GM12878 (cell line): ENCODE results near the gene SLC25A42. TPM values are rescaled to one million over a fixed set of nuclear protein-coding genes. Genes with fewer than 3 reads are reported as not detected.
A peak's percentile ranks its signal among the peaks of the same experiment; 100 is the strongest.
"Not testable (repeated sequence)": the region's sequence is repeated elsewhere in the genome, so short reads cannot be mapped to it uniquely, and the experiment has no call there.

ENCODE experiments used
- ATAC-seq: fragments of 200-7000 bp; cut with Tn5 transposase; 3 replicates; pipeline ENCODE4 v1.9.1; 2020; ENCODE audit warnings: mild to moderate bottlenecking, moderate library complexity
- BruUV-seq: library from RNA; stranded (reverse); fragments of 400-500 nt; replicated peaks from 2 replicates; lab custom pipeline; 2021; lab: Mats Ljungman, UMichigan
- CTCF ChIA-PET: fragments of 300-600 bp; sonication (Branson Sonifier 250); formaldehyde crosslinking; extraction: SDS; loops from one replicate; lab custom pipeline; 2021; ENCODE audit warnings: inconsistent platforms; lab: Yijun Ruan, JAX
- POLR2A ChIA-PET: fragments of 350-600 bp; formaldehyde crosslinking; extraction: SDS; loops from one replicate; lab custom pipeline; 2021; ENCODE audit warnings: inconsistent platforms; lab: Charles Lee
- RAD21 ChIA-PET: fragments of 300-600 bp; sonication (Branson Sonifier 250); formaldehyde crosslinking; loops from one replicate; lab custom pipeline; 2023; ENCODE audit warnings: antibody characterized with exemption; ENCODE audit not compliant: unreplicated experiment; lab: Charles Lee
- SMC1A ChIA-PET: fragments of 300-600 bp; sonication (Branson Sonifier 250); formaldehyde crosslinking; loops from one replicate; lab custom pipeline; 2023; ENCODE audit not compliant: unreplicated experiment, uncharacterized antibody; lab: Charles Lee
- DNase-seq: peaks from one replicate; pipeline ENCODE4 v3.0.0-alpha.2; 2011; ENCODE audit warnings: low read depth, low spot score
- FAIRE-seq: peaks from 3 replicates; lab custom pipeline; 2011; peaks lifted over from hg19 to GRCh38; lab: Jason Lieb, UNC
- H2AFZ ChIP-seq: 2 replicates; pipeline ENCODE4 v1.6.0; 2011; ENCODE audit warnings: low read depth, low read length, control low read depth; ENCODE audit not compliant: control insufficient read depth
- H3K27ac ChIP-seq: 2 replicates; pipeline ENCODE4 v1.5.1; 2011; ENCODE audit warnings: control low read depth; ENCODE audit not compliant: control insufficient read depth, insufficient read depth
- H3K27me3 ChIP-seq, 2 experiments: replicated peaks in 1 of 2; 2 replicates each; pipeline versions ENCODE4 v1.6.0 to v1.6.1; 2011; ENCODE audit warnings: low read length in 1 of 2; ENCODE audit not compliant: control insufficient read depth in 2 of 2, insufficient read depth in 2 of 2
- H3K36me3 ChIP-seq, 2 experiments: 2 replicates each; pipeline ENCODE4 v1.5.1; 2011; ENCODE audit warnings: low read length in 1 of 2; ENCODE audit not compliant: control insufficient read depth in 2 of 2, insufficient read depth in 2 of 2
- H3K4me1 ChIP-seq: 2 replicates; pipeline ENCODE4 v1.6.1; 2011; ENCODE audit warnings: mild to moderate bottlenecking, low read length, moderate library complexity, mixed read lengths; ENCODE audit not compliant: control insufficient read depth, insufficient read depth
- H3K4me2 ChIP-seq: 2 replicates; pipeline ENCODE4 v1.6.0; 2011; ENCODE audit warnings: control low read depth; ENCODE audit not compliant: control insufficient read depth, insufficient read depth
- H3K4me3 ChIP-seq: fragments of 200-600 bp; sonication (generic); 2 replicates; pipeline ENCODE4 v1.5.1; 2016
- H3K79me2 ChIP-seq: 2 replicates; pipeline ENCODE4 v1.6.0; 2011; ENCODE audit warnings: low read length; ENCODE audit not compliant: control insufficient read depth, insufficient read depth
- H3K9ac ChIP-seq: 2 replicates; pipeline ENCODE4 v1.8.0; 2011; ENCODE audit warnings: low read length, control low read depth, mixed read lengths; ENCODE audit not compliant: control insufficient read depth, insufficient read depth
- H3K9me3 ChIP-seq: replicated peaks from 3 replicates; pipeline ENCODE4 v1.5.1; 2011; ENCODE audit warnings: mild to moderate bottlenecking, low read length; ENCODE audit not compliant: control insufficient read depth, insufficient read depth
- H4K20me1 ChIP-seq: 2 replicates; pipeline ENCODE4 v1.6.0; 2011; ENCODE audit not compliant: control insufficient read depth, insufficient read depth
- ATF3 ChIP-seq: IDR thresholded peaks from 2 replicates; pipeline ENCODE4 v1.6.1; 2011; ENCODE audit warnings: low read depth, mild to moderate bottlenecking, low read length, moderate library complexity, borderline replicate concordance; ENCODE audit errors: extremely low read depth
- BCL3 ChIP-seq: IDR thresholded peaks from 2 replicates; pipeline ENCODE4 v1.6.1; 2011; ENCODE audit warnings: borderline replicate concordance, low read depth, mild to moderate bottlenecking, moderate library complexity, low read length; ENCODE audit not compliant: insufficient read depth, poor library complexity, severe bottlenecking
- FOXK2 ChIP-seq: fragments of 450-650 bp; IDR thresholded peaks from 2 replicates; pipeline ENCODE4 v1.6.1; 2017; ENCODE audit warnings: mild to moderate bottlenecking, moderate library complexity
- HDAC6 ChIP-seq: fragments of 200-600 bp; sonication (generic); IDR thresholded peaks from one replicate; pipeline ENCODE4 v1.8.0; 2017; ENCODE audit warnings: antibody characterized with exemption; ENCODE audit not compliant: unreplicated experiment
- MEF2A ChIP-seq: IDR thresholded peaks from 2 replicates; pipeline ENCODE4 v1.6.1; 2011; ENCODE audit warnings: low read depth, mild to moderate bottlenecking, low read length, moderate library complexity; ENCODE audit not compliant: insufficient read depth
- PAX8 ChIP-seq: fragments of 450-650 bp; IDR thresholded peaks from 2 replicates; pipeline ENCODE4 v1.6.1; 2017; ENCODE audit warnings: mild to moderate bottlenecking, moderate library complexity
- POLR2AphosphoS2 ChIP-seq: IDR thresholded peaks from 2 replicates; pipeline ENCODE4 v1.6.1; 2011; ENCODE audit warnings: low read depth, mild to moderate bottlenecking, low read length, improper control_type of control experiment, moderate library complexity
- ZNF24 ChIP-seq: fragments of 450-650 bp; IDR thresholded peaks from 2 replicates; pipeline ENCODE4 v1.6.1; 2017; ENCODE audit warnings: antibody characterized with exemption, mild to moderate bottlenecking
- WGBS: methylation state at CpG from one replicate; pipeline ENCODE4 v1.1.6; 2016; ENCODE audit warnings: low lambda C conversion rate; ENCODE audit not compliant: insufficient replicate concordance, insufficient coverage; ENCODE audit errors: missing lambda C conversion rate; 5-methylcytosine and 5-hydroxymethylcytosine counted together
- in situ Hi-C: fragments of 300-500 bp; cut with MboI; formaldehyde crosslinking; loops from 9 replicates; pipeline ENCODE4 v1.14.3; 2018; ENCODE audit warnings: mixed read lengths
- intact Hi-C: fragments of 100-400 bp; cut with micrococcal nuclease; formaldehyde crosslinking; loops from one replicate; pipeline ENCODE4 v1.14.2; 2022; ENCODE audit not compliant: unreplicated experiment
- polyA plus RNA-seq, 11 experiments: library from polyadenylated mRNA; depleted of rRNA in 4 of 11; unstranded in 6 of 11; stranded (reverse) in 5 of 11; fragments of >200 nt; fragmentation: Nextera tagmentation in 4 of 11; fragmentation: Illumina TruSeq in 1 of 11; extraction: Ambion mirVana in 4 of 11; extraction: Trizol in 1 of 11; gene quantifications; 1 replicate in 1 of 11; 2 replicates in 10 of 11; pipeline versions ENCODE4 v1.2.1 to v1.2.3, GENCODE V29; 2011 to 2016; ENCODE audit warnings: inconsistent platforms in 2 of 11, missing spikeins in 2 of 11, low read depth in 1 of 11
- total RNA-seq, 4 experiments: library from RNA; depleted of rRNA in 3 of 4; stranded (reverse); fragments of >200 nt in 3 of 4; fragmentation: Illumina TruSeq in 1 of 4; extraction: Trizol in 1 of 4; gene quantifications; 2 replicates each; pipeline versions ENCODE4 v1.2.1 to v1.2.3, GENCODE V29; 2013 to 2021

The SLC25A42 gene
- total and polyA plus RNA-seq, 10 of the 15 experiments (the other 5 are each of a cell fraction or from before 2014, with no cell fraction given) = 0.24 to 19.2 (median 9.6) TPM

GRCh38 chr19:19134687-19135158 lies 70.9 kb downstream of the SLC25A42 start (continued):
- no peak for TF ChIP-seq ATF3
- TF ChIP-seq POLR2AphosphoS2 = no peak
- TF ChIP-seq, all 136 proteins: peak for 0

GRCh38 chr19:19135713-19136112 lies 71.9 kb downstream of the SLC25A42 start:
- H4K20me1 ChIP-seq, intact Hi-C loops, H3K4me1 ChIP-seq, H3K36me3 ChIP-seq, in situ Hi-C loops, BruUV-seq, H3K4me3 ChIP-seq, H3K27me3 ChIP-seq, H3K4me2 ChIP-seq, H2AFZ ChIP-seq, H3K79me2 ChIP-seq, DNase-seq, FAIRE-seq, H3K9ac ChIP-seq, H3K27ac ChIP-seq, ATAC-seq, H3K9me3 ChIP-seq: not testable (repeated sequence)
- 62% methylated on average over 6 of the region's 6 CpGs for WGBS
- RAD21 ChIA-PET = interaction anchor here (1.6 kb wide), 1 partner anchor 39 kb away, joined by 5 read pairs; no protein-coding TSS in a partner anchor
- SMC1A ChIA-PET = interaction anchor here (1.7 kb wide), 1 partner anchor 39 kb away, joined by 4 read pairs; no protein-coding TSS in a partner anchor
- CTCF ChIA-PET = interaction anchor here (0.6 to 1.5 kb wide), 4 partner anchors 20 to 293 kb away, joined by 3 to 5 read pairs (median 4); no protein-coding TSS in a partner anchor
- POLR2A ChIA-PET = interaction anchor here (0.6 kb wide), 1 partner anchor 23 kb away, joined by 3 read pairs; no protein-coding TSS in a partner anchor

- ChIA-PET SMC1A (no interaction called here), POLR2A (interaction anchor here (0.5 kb wide), 1 partner anchor 13 kb away, joined by 3 read pairs; no protein-coding TSS in a partner anchor), CTCF (no interaction called here), RAD21 (interaction anchor here (1.0 kb wide), 1 partner anchor 21 kb away, joined by 3 read pairs; no protein-coding TSS in a partner anchor)
- Histone ChIP-seq H3K9ac (peak overlapping the region; percentile 98), H3K36me3 (no peaks in the 10 kb centered on the region), H3K79me2 (peaks cover 9% of the 10 kb centered on the region), H3K9me3 (peaks cover 5% of the 10 kb centered on the region; the same call in 2 of the 3 replicates), H2AFZ (peak overlapping the region; percentile 99), H3K4me2 (peak overlapping the region; percentile 98), H4K20me1 (no peaks in the 10 kb centered on the region), H3K4me1 (peaks cover 6% of the 10 kb centered on the region; the same call in 1 of the 2 replicates), H3K27ac (peak overlapping the region; percentile 76), H3K27me3 (no peaks in the 10 kb centered on the region), H3K4me3 (peak overlapping the region; percentile 77)
- TSS peak; percentile 79 for BruUV-seq
- WGBS = 4% methylated on average over 24 of the region's 25 CpGs
- in situ Hi-C loops (no loop called here), intact Hi-C loops (no loop called here)
- DNase-seq (no peak), ATAC-seq (peak; percentile 21), FAIRE-seq (no peak)
- TF ChIP-seq ZNF24 = no peak
- TF ChIP-seq HDAC6 = no peak
- TF ChIP-seq BCL3 = no peak
- no peak for TF ChIP-seq PAX8
- TF ChIP-seq FOXK2 = no peak
- no peak for TF ChIP-seq MEF2A
Measured at GRCh38 chr19:19137556-19138108, 73.8 kb downstream of the SLC25A42 start.
